Duodenal mucosa (tissue), 2 donors: Measurements from ENCODE around the gene C1QTNF8.

ENCODE experiments used
- H3K27ac ChIP-seq: one replicate; pipeline ENCODE4 v1.7.0; 2013; ENCODE audit warnings: low read depth, low read length
- H3K27me3 ChIP-seq, 2 donors: one replicate each; pipeline ENCODE4 v1.7.0; 2013; ENCODE audit warnings: low read length in 2 of 2, control low read depth in 1 of 2; ENCODE audit not compliant: insufficient read depth in 2 of 2, control insufficient read depth in 1 of 2
- H3K36me3 ChIP-seq, 2 donors: one replicate each; pipeline ENCODE4 v1.7.0; 2013; ENCODE audit warnings: low read length in 2 of 2, control low read depth in 1 of 2; ENCODE audit not compliant: insufficient read depth in 2 of 2, control insufficient read depth in 1 of 2
- H3K4me1 ChIP-seq, 2 donors: one replicate each; pipeline ENCODE4 v1.7.0; 2013; ENCODE audit warnings: low read length in 2 of 2, control low read depth in 1 of 2; ENCODE audit not compliant: insufficient read depth in 2 of 2, control insufficient read depth in 1 of 2
- H3K4me3 ChIP-seq, 2 donors: one replicate each; pipeline ENCODE4 v1.7.0; 2013; ENCODE audit warnings: low read length in 2 of 2, low read depth in 1 of 2
- H3K9ac ChIP-seq, 2 donors: one replicate each; pipeline ENCODE4 v1.7.0; 2013; ENCODE audit warnings: low read length in 2 of 2, low read depth in 1 of 2
- H3K9me3 ChIP-seq, 2 donors: one replicate each; pipeline ENCODE4 v1.7.0; 2013; ENCODE audit warnings: low read length in 2 of 2, control low read depth in 1 of 2; ENCODE audit not compliant: control insufficient read depth in 1 of 2

C1QTNF8 gene

GRCh38 chr16:1069154-1069553 is 26.9 kb downstream of the C1QTNF8 start:
- Histone ChIP-seq H3K27ac (no peak overlapping the region), H3K4me1 (no peaks in the 10 kb centered on the region), H3K4me3 (no peak overlapping the region), H3K9me3 (no peaks in the 10 kb centered on the region), H3K27me3 (peaks cover 32 to 34% of the 10 kb centered on the region in 2 donors), H3K9ac (no peak overlapping the region), H3K36me3 (no peaks in the 10 kb centered on the region)

- Histone ChIP-seq H3K27ac (no peak overlapping the region), H3K9me3 (no peaks in the 10 kb centered on the region), H3K36me3 (no peaks in the 10 kb centered on the region), H3K4me3 (no peak overlapping the region), H3K27me3 (peaks cover 29 to 32% of the 10 kb centered on the region in 2 donors), H3K4me1 (no peaks in the 10 kb centered on the region), H3K9ac (no peak overlapping the region)
Observed at GRCh38 chr16:1068451-1068850, 27.6 kb downstream of the C1QTNF8 start.

- no peaks in the 10 kb centered on the region for H3K36me3 ChIP-seq
- H3K9me3 ChIP-seq, result no peaks in the 10 kb centered on the region
- no peak overlapping the region for H3K9ac ChIP-seq
- H3K27me3 ChIP-seq, result peaks cover 32 to 33% of the 10 kb centered on the region in 2 donors
- H3K27ac ChIP-seq, result no peak overlapping the region
- H3K4me3 ChIP-seq, result no peak overlapping the region
- no peaks in the 10 kb centered on the region for H3K4me1 ChIP-seq
Observed at GRCh38 chr16:1067629-1068028, 28.4 kb downstream of the C1QTNF8 start.

- Histone ChIP-seq H3K27me3 (peaks cover 24 to 33% of the 10 kb centered on the region in 2 donors), H3K4me1 (no peaks in the 10 kb centered on the region), H3K27ac (no peak overlapping the region), H3K9me3 (no peaks in the 10 kb centered on the region), H3K9ac (no peak overlapping the region), H3K36me3 (no peaks in the 10 kb centered on the region), H3K4me3 (no peak overlapping the region)
Observed at GRCh38 chr16:1066584-1067172, 29.4 kb downstream of the C1QTNF8 start.

GRCh38 chr16:1065469-1066128 is 30.4 kb downstream of the C1QTNF8 start:
- Histone ChIP-seq H3K36me3 (no peaks in the 10 kb centered on the region), H3K27me3 (peaks cover 18 to 29% of the 10 kb centered on the region in 2 donors), H3K9me3 (no peaks in the 10 kb centered on the region), H3K4me1 (no peaks in the 10 kb centered on the region), H3K9ac (no peak overlapping the region), H3K4me3 (no peak overlapping the region), H3K27ac (no peak overlapping the region)

- H3K4me1 ChIP-seq, result no peaks in the 10 kb centered on the region
- no peak overlapping the region for H3K9ac ChIP-seq
- no peak overlapping the region for H3K27ac ChIP-seq
- no peak overlapping the region for H3K4me3 ChIP-seq
- H3K9me3 ChIP-seq, result peaks cover 2 to 5% of the 10 kb centered on the region in 2 donors
- H3K27me3 ChIP-seq, result peaks cover 12 to 18% of the 10 kb centered on the region in 2 donors
- no peaks in the 10 kb centered on the region for H3K36me3 ChIP-seq
Observed at GRCh38 chr16:1063728-1064127, 32.3 kb downstream of the C1QTNF8 start.

- Histone ChIP-seq H3K27ac (no peak overlapping the region), H3K9me3 (peaks cover 2 to 5% of the 10 kb centered on the region in 2 donors), H3K4me3 (no peak overlapping the region), H3K9ac (no peak overlapping the region), H3K27me3 (peaks cover 9 to 12% of the 10 kb centered on the region in 2 donors), H3K4me1 (no peaks in the 10 kb centered on the region), H3K36me3 (no peaks in the 10 kb centered on the region)
Observed at GRCh38 chr16:1062895-1063294, 33.1 kb downstream of the C1QTNF8 start.

GRCh38 chr16:1061769-1062505 is 34.1 kb downstream of the C1QTNF8 start:
- Histone ChIP-seq H3K4me3 (no peak overlapping the region), H3K4me1 (no peaks in the 10 kb centered on the region), H3K9ac (no peak overlapping the region), H3K9me3 (peaks cover 2 to 5% of the 10 kb centered on the region in 2 donors), H3K27me3 (peaks cover 9 to 12% of the 10 kb centered on the region in 2 donors), H3K27ac (no peak overlapping the region), H3K36me3 (no peaks in the 10 kb centered on the region)

GRCh38 chr16:1060416-1061340 is 35.4 kb downstream of the C1QTNF8 start:
- Histone ChIP-seq H3K27ac (no peak overlapping the region), H3K4me3 (no peak overlapping the region), H3K36me3 (no peaks in the 10 kb centered on the region), H3K4me1 (no peaks in the 10 kb centered on the region), H3K9me3 (peaks cover 2 to 5% of the 10 kb centered on the region in 2 donors), H3K9ac (no peak overlapping the region), H3K27me3 (peaks cover 4 to 8% of the 10 kb centered on the region in 2 donors)
